ENCODE results near the gene MEF2D. TPM values are rescaled to one million over a fixed set of nuclear protein-coding genes. Genes with fewer than 3 reads are reported as not detected.

MEF2D gene
- total RNA-seq, 1 donor from 2014 or later: 5.5 TPM

GRCh38 chr1:156500793-156501506 lies 375 bp upstream of the MEF2D start:
- DNase-seq (ENCODE audit: low spot score): peak; percentile 98

- no peak for DNase-seq (ENCODE audit: low spot score)
Observed at GRCh38 chr1:156499842-156500542, 583 bp downstream of the MEF2D start.

- no peak for DNase-seq (ENCODE audit: low spot score)
Observed at GRCh38 chr1:156499194-156499841, 1.3 kb downstream of the MEF2D start.

- DNase-seq (ENCODE audit: low spot score): no peak
Observed at GRCh38 chr1:156498432-156499193, 2.0 kb downstream of the MEF2D start.

GRCh38 chr1:156497743-156498431 lies 2.7 kb downstream of the MEF2D start:
- DNase-seq (ENCODE audit: low spot score): no peak

GRCh38 chr1:156497078-156497742 lies 3.4 kb downstream of the MEF2D start:
- no peak for DNase-seq (ENCODE audit: low spot score)

GRCh38 chr1:156496211-156496761 lies 4.3 kb downstream of the MEF2D start:
- no peak for DNase-seq (ENCODE audit: low spot score)

GRCh38 chr1:156495401-156496140 lies 5.0 kb downstream of the MEF2D start:
- no peak for DNase-seq (ENCODE audit: low spot score)

GRCh38 chr1:156494309-156494895 lies 6.2 kb downstream of the MEF2D start:
- DNase-seq (ENCODE audit: low spot score): no peak

- DNase-seq (ENCODE audit: low spot score): no peak
Observed at GRCh38 chr1:156493742-156494141, 6.8 kb downstream of the MEF2D start.

GRCh38 chr1:156493154-156493631 lies 7.4 kb downstream of the MEF2D start:
- no peak for DNase-seq (ENCODE audit: low spot score)

- no peak for DNase-seq (ENCODE audit: low spot score)
Observed at GRCh38 chr1:156492591-156493080, 7.9 kb downstream of the MEF2D start.

GRCh38 chr1:156492013-156492590 lies 8.5 kb downstream of the MEF2D start:
- no peak for DNase-seq (ENCODE audit: low spot score)

- DNase-seq (ENCODE audit: low spot score): no peak
Observed at GRCh38 chr1:156491151-156491949, 9.2 kb downstream of the MEF2D start.

GRCh38 chr1:156490401-156491032 lies 10.1 kb downstream of the MEF2D start:
- no peak for DNase-seq (ENCODE audit: low spot score)

- DNase-seq (ENCODE audit: low spot score): no peak
Observed at GRCh38 chr1:156489935-156490293, 10.7 kb downstream of the MEF2D start.

GRCh38 chr1:156489166-156489934 lies 11.2 kb downstream of the MEF2D start:
- no peak for DNase-seq (ENCODE audit: low spot score)

Measured in umbilical cord (tissue), 2 donors.